Spleen (tissue), 11 donors: Measurements from ENCODE around the gene CDK18. TPM values are rescaled to one million over a fixed set of nuclear protein-coding genes. Genes with fewer than 3 reads are reported as not detected.

Experiments
- DNase-seq: peaks from one replicate; pipeline ENCODE4 v3.0.0-alpha.2; 2020
- H3K27ac ChIP-seq, 8 donors: fragments of 200-600 bp; sonication (generic) in 7 of 8; 1 replicate in 4 of 8; 2 replicates in 4 of 8; pipeline versions ENCODE4 v1.5.0 to v1.8.0; 2016 to 2021; ENCODE audit warnings: inconsistent platforms in 4 of 8, mild to moderate bottlenecking in 4 of 8, moderate library complexity in 1 of 8
- H3K27me3 ChIP-seq, 7 donors: fragments of 200-600 bp; sonication (generic) in 6 of 7; replicated peaks in 1 of 7; 1 replicate in 4 of 7; 2 replicates in 3 of 7; pipeline versions ENCODE4 v1.5.0 to v1.8.0; 2016 to 2021; ENCODE audit warnings: inconsistent platforms in 3 of 7, mild to moderate bottlenecking in 1 of 7
- H3K36me3 ChIP-seq, 6 donors: fragments of 200-600 bp; sonication (generic) in 5 of 6; 1 replicate in 4 of 6; 2 replicates in 2 of 6; pipeline versions ENCODE4 v1.5.0 to v1.8.0; 2016 to 2021; ENCODE audit warnings: inconsistent platforms in 2 of 6
- H3K4me1 ChIP-seq, 6 donors: fragments of 200-600 bp; sonication (generic) in 5 of 6; 1 replicate in 3 of 6; 2 replicates in 3 of 6; pipeline versions ENCODE4 v1.5.0 to v1.8.0; 2016 to 2021; ENCODE audit warnings: inconsistent platforms in 3 of 6
- H3K4me3 ChIP-seq, 8 donors: fragments of 200-600 bp; sonication (generic) in 7 of 8; 1 replicate in 4 of 8; 2 replicates in 4 of 8; pipeline versions ENCODE4 v1.5.0 to v1.8.0; 2016 to 2021; ENCODE audit warnings: inconsistent platforms in 4 of 8, mild to moderate bottlenecking in 4 of 8, moderate library complexity in 2 of 8
- H3K9me3 ChIP-seq, 8 donors: fragments of 200-600 bp; sonication (generic) in 7 of 8; 1 replicate in 4 of 8; 2 replicates in 4 of 8; pipeline versions ENCODE4 v1.5.0 to v1.8.0; 2016 to 2021; ENCODE audit warnings: inconsistent platforms in 4 of 8
- POLR2A ChIP-seq, 3 donors: fragments of 450-650 bp; IDR thresholded peaks; one replicate each; pipeline ENCODE4 v1.5.1; 2017; ENCODE audit warnings: antibody characterized with exemption in 3 of 3, mild to moderate bottlenecking in 1 of 3
- POLR2AphosphoS5 ChIP-seq, 3 donors: sonication (generic); formaldehyde crosslinking; IDR thresholded peaks; one replicate each; pipeline ENCODE4 v1.5.1; 2017; ENCODE audit warnings: antibody characterized with exemption in 3 of 3
- WGBS, 5 donors: extraction: QIAGEN DNeasy Blood & Tissue Kit in 3 of 5; methylation state at CpG; one replicate each; pipeline versions ENCODE4 v1.1.5 to v1.1.7; 2013 to 2018; 5-methylcytosine and 5-hydroxymethylcytosine counted together
- intact Hi-C: fragments of 100-400 bp; cut with DNase I; formaldehyde crosslinking; loops from one replicate; pipeline ENCODE4 v1.15.0; 2023; ENCODE audit warnings: low total_unique reads
- polyA plus RNA-seq, 3 donors: library from polyadenylated mRNA; stranded (reverse); fragments of 200-250 nt; gene quantifications; one replicate each; pipeline ENCODE4 v1.2.1, GENCODE V29; 2013
- total RNA-seq, 7 donors: library from RNA; depleted of rRNA in 3 of 7; stranded (reverse); fragments of >200 nt in 3 of 7; fragmentation: NEBNext Ultra II Directional in 4 of 7; extraction: Animal tissue kit (Norgen Biotek cat#: 25700) in 4 of 7; gene quantifications; one replicate each; pipeline versions ENCODE4 v1.1.0 to v1.2.1, GENCODE V29; 2016 to 2021
- TF ChIP-seq, protein P1 (sequence below), 11 experiments: fragments of 200-600 bp in 7 of 11; fragments of 450-650 bp in 4 of 11; sonication (generic) in 4 of 11; IDR thresholded peaks in 8 of 11; conservative IDR thresholded peaks in 3 of 11; 1 replicate in 7 of 11; 2 replicates in 4 of 11; pipeline versions ENCODE4 v1.4.0 to v1.8.0; 2016 to 2021; ENCODE audit warnings: antibody characterized with exemption in 11 of 11, inconsistent platforms in 4 of 11, mild to moderate bottlenecking in 1 of 11
- donor health status: healthy with polysubstance abuse.
- donor health status: DM: no; HTN: no; CAD: no; lungs with moderate emphysema.
- donor health status: DM: no; HTN: no; CAD: no.
- donor health status: Bipolar disorder and iron deficiency.
- donor health status: healthy.
- donor health status: DM: no; HTN: no; CAD: no.
- donor health status: DM: yes; HTN: yes; CAD: no.

The CDK18 gene
- total and polyA plus RNA-seq, 10 donors, result 3.5 to 25.3 (median 17.8) TPM

GRCh38 chr1:205532026-205532898 is 27.8 kb downstream of the CDK18 start:
- intact Hi-C loops, result loop anchor here (10.0 kb wide), 1 partner anchor 53 kb away; no protein-coding TSS in a partner anchor
- H3K4me3 ChIP-seq, result no peak overlapping the region
- peaks cover 5 to 27% (median 22%) of the 10 kb centered on the region in 6 donors for H3K4me1 ChIP-seq
- H3K36me3 ChIP-seq, result peaks cover 0 to 33% (median 0%) of the 10 kb centered on the region in 6 donors
- peaks cover 0 to 7% (median 0%) of the 10 kb centered on the region in 7 donors for H3K27me3 ChIP-seq
- H3K9me3 ChIP-seq, result no peaks in the 10 kb centered on the region
- peak; percentile 67 for DNase-seq
- TF ChIP-seq, protein P1, sequence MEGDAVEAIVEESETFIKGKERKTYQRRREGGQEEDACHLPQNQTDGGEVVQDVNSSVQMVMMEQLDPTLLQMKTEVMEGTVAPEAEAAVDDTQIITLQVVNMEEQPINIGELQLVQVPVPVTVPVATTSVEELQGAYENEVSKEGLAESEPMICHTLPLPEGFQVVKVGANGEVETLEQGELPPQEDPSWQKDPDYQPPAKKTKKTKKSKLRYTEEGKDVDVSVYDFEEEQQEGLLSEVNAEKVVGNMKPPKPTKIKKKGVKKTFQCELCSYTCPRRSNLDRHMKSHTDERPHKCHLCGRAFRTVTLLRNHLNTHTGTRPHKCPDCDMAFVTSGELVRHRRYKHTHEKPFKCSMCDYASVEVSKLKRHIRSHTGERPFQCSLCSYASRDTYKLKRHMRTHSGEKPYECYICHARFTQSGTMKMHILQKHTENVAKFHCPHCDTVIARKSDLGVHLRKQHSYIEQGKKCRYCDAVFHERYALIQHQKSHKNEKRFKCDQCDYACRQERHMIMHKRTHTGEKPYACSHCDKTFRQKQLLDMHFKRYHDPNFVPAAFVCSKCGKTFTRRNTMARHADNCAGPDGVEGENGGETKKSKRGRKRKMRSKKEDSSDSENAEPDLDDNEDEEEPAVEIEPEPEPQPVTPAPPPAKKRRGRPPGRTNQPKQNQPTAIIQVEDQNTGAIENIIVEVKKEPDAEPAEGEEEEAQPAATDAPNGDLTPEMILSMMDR (IDR thresholded peaks at IDR 0.05 in 8 of 11, conservative IDR thresholded peaks at IDR 0.05 in 3 of 11), result no peak
- TF ChIP-seq POLR2AphosphoS5 (IDR thresholded peaks at IDR 0.05), result no peak
- 89 to 96% (median 91%) methylated on average over 13 to 22 of the region's 22 CpGs for WGBS, 5 donors
- no peak overlapping the region for H3K27ac ChIP-seq

GRCh38 chr1:205532996-205533735 is 28.7 kb downstream of the CDK18 start:
- intact Hi-C loops, result loop anchor here (10.0 kb wide), 1 partner anchor 52 kb away; no protein-coding TSS in a partner anchor
- peaks cover 6 to 29% (median 22%) of the 10 kb centered on the region in 6 donors for H3K4me1 ChIP-seq

DNA sequence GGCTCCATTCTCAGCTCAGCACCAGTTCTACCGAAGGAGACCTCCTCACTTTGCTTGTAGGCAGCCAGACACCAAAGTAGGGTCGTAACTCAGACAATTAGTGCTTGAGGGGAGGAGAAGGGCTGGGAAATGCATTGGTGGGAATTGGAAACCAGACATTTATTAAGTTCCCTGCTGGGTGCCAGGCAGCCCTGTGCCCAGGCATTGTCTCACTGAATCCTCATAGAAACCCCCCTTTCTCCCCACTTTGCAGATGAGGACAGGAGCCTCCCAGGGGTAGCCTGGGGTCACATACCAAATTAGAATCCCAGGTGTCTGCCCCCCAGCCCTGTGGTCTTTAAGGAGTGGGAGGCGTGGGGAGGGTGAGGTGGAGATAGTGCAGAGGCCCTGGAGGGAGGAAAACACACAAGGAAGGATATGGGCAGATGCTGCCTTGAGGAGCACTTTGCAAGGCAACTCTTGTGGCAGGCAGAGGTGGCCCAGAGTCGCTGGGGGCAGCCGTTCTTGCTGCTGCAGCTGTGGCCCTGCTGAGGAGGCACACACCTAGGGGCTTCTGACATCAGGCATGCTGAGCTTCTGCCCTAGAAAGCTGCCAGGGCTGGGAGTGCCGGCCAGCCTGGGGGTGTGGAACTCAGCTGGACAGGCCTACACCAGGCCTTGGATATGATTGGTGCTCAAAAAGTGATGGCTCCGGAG is 29.4 kb downstream of the CDK18 start:
- Histone ChIP-seq H3K27me3 (peaks cover 0 to 7% (median 0%) of the 10 kb centered on the region in 7 donors), H3K36me3 (peaks cover 0 to 33% (median 0%) of the 10 kb centered on the region in 6 donors), H3K9me3 (no peaks in the 10 kb centered on the region), H3K27ac (no peak overlapping the region), H3K4me3 (no peak overlapping the region), H3K4me1 (peaks cover 6 to 29% (median 20%) of the 10 kb centered on the region in 6 donors)
- intact Hi-C loops, result loop anchor here (10.0 kb wide), 1 partner anchor 51 kb away; no protein-coding TSS in a partner anchor
- TF ChIP-seq POLR2AphosphoS5 (IDR thresholded peaks at IDR 0.05) (no peak), POLR2A (IDR thresholded peaks at IDR 0.05) (no peak)
- TF ChIP-seq, protein P1 (IDR thresholded peaks at IDR 0.05 in 8 of 11, conservative IDR thresholded peaks at IDR 0.05 in 3 of 11), result no peak
- DNase-seq, result peak; percentile 59
- WGBS, 5 donors, result 86 to 94% (median 89%) methylated on average over 3 to 7 of the region's 7 CpGs

More at GRCh38 chr1:205532996-205533735, 28.7 kb downstream of the CDK18 start:
- DNase-seq, result peak; percentile 58
- TF ChIP-seq POLR2AphosphoS5 (IDR thresholded peaks at IDR 0.05), result no peak
- TF ChIP-seq, protein P1 (IDR thresholded peaks at IDR 0.05 in 8 of 11, conservative IDR thresholded peaks at IDR 0.05 in 3 of 11), result no peak
- no peak for TF ChIP-seq POLR2A (IDR thresholded peaks at IDR 0.05)
- Histone ChIP-seq H3K4me3 (no peak overlapping the region), H3K27me3 (peaks cover 0 to 7% (median 0%) of the 10 kb centered on the region in 7 donors), H3K27ac (no peak overlapping the region), H3K36me3 (peaks cover 0 to 33% (median 0%) of the 10 kb centered on the region in 6 donors), H3K9me3 (no peaks in the 10 kb centered on the region)
- WGBS, 5 donors, result 80 to 90% (median 88%) methylated on average over 9 to 12 of the region's 12 CpGs
